ENCODE measurements around the gene COX4I1.
"Not testable (repeated sequence)": the region's sequence is repeated elsewhere in the genome, so short reads cannot be mapped to it uniquely, and the experiment has no call there.

Gene COX4I1

DNA sequence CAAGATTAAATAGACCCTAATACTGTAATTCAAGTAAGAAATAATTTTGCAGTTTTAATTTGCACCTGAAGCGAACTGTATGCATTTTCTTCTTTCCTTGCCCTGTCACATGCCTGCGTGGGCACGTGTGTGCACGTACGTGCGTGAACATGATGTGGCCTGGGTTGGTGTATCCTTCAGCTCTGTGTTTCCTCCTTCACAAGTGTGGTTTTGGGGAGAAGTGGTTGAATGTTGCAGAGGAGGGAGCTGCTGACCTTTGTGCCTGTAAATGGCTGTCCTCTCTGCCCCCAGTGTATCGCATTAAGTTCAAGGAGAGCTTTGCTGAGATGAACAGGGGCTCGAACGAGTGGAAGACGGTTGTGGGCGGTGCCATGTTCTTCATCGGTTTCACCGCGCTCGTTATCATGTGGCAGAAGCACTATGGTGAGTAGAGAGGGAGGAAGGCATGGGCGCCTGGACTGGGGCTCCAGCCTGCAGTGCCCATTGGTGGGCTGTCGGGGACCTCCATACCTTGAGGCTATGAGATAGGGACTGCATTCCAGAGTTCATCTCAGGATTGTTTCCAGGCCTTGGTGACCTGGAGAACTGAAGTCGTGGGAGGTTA lies 6.0 kb downstream of the COX4I1 start:
- no peak for DNase-seq

DNA sequence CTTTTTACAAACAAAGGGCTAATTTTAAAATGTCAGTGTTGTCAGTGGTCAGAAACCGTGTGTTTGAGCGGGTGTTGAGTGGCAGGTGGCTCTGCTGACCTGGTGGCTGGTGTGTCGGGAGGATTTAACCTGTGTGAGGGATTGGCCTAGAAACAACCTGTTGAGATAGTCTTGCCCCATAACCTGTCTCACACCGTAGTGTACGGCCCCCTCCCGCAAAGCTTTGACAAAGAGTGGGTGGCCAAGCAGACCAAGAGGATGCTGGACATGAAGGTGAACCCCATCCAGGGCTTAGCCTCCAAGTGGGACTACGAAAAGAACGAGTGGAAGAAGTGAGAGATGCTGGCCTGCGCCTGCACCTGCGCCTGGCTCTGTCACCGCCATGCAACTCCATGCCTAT lies 7.0 kb downstream of the COX4I1 start:
- no peak for DNase-seq

- not testable (repeated sequence) for DNase-seq
Measured at GRCh38 chr16:85807340-85807739, 7.8 kb downstream of the COX4I1 start.

DNA sequence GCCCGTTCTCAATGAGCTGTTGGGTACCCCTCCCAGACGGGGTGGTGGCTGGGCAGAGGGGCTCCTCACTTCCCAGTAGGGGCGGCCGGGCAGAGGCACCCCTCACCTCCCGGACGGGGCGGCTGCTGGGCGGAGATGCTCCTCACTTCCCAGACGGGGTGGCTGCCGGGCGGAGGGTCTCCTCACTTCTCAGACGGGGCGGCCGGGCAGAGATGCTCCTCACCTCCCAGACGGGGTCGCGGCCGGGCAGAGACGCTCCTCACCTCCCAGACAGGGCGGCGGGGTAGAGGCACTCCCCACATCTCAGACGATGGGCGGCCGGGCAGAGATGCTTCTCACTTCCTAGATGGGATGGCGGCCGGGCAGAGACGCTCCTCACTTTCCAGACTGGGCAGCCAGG lies 8.6 kb downstream of the COX4I1 start:
- DNase-seq: not testable (repeated sequence)

GRCh38 chr16:85808926-85809325 lies 9.4 kb downstream of the COX4I1 start:
- no peak for DNase-seq

- DNase-seq: no peak
Measured at GRCh38 chr16:85809645-85810044, 10.2 kb downstream of the COX4I1 start.

GRCh38 chr16:85810097-85810741 lies 10.7 kb downstream of the COX4I1 start:
- no peak for DNase-seq

DNA sequence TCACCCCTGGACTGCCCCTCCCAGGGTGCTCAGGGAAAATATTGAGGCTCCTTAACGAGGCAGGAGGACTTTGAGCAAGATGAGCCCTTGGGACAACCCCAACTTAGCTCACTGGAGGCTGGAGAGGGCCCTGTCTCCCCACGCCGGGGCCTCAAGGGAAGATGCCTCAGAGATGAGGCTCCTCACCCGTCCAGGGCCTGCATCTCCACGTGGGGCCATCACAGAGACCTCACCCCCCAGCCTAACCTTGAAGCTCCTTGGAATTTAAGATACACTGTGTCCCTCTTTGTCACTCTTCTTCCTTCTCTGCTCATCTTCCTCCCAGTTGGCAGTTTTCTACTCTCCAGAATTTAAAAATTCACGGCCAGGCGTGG lies 11.2 kb downstream of the COX4I1 start:
- DNase-seq: no peak

- no peak for DNase-seq
Measured at GRCh38 chr16:85812031-85812807, 12.7 kb downstream of the COX4I1 start.

DNA sequence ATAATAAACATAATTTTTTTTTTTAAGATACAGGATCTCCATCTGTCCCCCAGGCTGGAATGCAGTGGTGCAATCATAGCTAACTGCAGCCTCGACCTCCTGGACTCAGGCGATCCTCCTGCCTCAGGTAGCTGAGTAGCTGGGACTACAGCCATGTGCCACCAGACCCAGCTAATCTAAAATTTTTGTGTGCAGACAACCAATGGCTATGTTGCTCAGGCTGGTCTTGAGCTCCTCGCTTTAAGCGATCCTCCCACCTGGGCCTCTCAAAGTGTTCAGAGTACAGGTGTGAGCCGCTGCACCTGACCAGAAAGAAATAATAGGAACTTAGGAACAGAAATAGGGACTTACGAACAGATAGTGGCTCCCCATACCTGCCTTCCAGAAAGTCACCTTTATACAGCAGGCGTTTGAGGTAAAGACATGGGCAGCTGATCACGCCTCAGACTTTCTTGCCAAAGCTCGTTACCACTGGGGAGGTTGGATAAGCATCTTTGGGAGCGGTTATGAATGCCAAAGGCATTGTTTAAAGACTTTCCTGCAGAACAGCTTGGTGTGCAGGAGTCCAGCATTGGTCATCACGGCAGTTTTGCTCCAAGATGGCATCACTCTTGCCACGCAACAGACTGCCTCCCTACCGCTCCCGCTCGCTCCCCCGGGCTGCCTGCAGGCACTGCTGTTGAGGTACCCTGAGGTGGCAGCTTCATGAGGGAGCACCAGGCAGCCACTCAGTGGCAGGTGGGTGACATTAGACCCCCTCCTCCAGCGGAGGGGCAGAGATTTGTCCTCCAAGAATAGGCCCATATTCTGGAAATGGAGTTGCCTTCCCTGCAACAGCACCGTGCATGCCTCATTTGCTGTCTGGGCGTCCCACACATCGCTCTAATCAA lies 13.6 kb downstream of the COX4I1 start:
- DNase-seq: no peak

DNA sequence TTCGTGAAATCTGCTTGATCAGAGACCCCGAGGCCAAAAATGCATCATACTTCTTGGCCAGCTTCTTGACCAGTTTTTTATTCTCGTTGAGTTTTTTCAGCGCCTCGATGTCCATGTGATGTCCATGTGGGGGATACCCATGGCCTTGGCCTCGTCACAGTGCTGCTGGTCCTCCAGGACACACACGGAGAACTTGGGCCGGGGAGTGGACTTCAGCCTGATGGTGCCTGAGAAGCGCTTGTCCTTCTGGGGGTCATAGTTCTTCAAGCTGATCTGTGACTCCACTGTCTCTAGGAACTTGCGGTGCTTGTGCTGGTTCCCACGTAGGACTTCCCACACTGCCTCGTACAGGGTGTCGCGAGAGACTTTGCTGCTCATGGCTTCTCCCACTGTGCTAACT lies 16.7 kb downstream of the COX4I1 start:
- DNase-seq: no peak

GRCh38 chr16:85817195-85817594 lies 17.7 kb downstream of the COX4I1 start:
- DNase-seq: not testable (repeated sequence)

GRCh38 chr16:85819245-85819644 lies 19.8 kb downstream of the COX4I1 start:
- peak; percentile 91 to 94 for DNase-seq

DNA sequence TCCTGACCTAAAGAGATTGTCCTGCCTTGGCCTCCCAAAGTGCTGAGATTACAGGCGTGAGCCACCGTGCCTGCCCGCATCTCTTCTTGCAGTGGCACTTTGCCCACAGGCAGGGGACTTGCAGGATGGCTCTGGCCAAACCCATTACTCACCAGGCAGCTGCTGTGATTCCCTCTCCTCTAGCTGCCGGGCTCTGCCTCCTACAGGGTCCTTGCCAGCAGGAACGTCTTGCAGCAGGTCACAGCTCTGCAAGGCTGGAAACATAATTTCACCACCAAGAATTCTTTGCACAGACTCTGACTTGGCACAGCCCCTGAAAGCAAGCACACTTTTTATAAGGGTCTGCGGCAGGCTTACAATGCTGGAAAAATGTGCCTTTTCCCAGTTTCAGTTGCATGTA lies 20.3 kb downstream of the COX4I1 start:
- no peak for DNase-seq

DNA sequence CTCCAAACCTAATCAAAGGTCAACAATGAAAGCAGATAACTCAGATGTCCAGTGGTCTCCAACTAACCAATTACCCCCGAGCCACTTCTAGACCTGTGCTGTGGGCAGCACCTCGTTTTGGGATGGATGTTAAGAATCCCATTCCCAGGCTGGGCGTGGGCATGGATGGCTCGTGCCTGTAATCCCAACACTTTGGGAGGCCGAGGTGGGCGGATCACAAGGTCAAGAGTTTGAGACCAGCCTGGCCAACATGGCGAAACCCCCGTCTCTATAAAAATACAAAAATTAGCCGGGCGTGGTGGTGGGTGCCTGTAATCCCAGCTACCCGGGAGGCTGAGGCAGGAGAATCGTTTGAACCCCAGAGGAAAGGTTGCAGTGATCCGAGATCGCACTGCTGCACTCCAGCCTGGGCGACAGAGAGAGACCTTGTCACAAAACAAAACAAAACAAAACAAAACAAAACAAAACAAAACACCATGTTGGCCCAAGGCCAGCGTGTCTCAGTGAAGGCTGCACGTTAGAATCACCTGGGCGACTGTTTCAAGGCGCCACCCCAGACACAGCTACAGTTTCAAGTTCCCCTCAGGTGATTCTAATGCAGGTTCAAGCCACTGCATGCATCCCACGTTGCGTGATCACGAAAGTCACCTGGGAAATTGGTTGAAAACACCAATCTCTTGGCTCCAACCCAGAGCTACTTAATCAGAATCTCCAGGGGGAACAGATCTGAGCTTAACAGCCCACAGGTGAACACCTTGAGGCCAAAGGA lies 21.3 kb downstream of the COX4I1 start:
- no peak for DNase-seq

DNA sequence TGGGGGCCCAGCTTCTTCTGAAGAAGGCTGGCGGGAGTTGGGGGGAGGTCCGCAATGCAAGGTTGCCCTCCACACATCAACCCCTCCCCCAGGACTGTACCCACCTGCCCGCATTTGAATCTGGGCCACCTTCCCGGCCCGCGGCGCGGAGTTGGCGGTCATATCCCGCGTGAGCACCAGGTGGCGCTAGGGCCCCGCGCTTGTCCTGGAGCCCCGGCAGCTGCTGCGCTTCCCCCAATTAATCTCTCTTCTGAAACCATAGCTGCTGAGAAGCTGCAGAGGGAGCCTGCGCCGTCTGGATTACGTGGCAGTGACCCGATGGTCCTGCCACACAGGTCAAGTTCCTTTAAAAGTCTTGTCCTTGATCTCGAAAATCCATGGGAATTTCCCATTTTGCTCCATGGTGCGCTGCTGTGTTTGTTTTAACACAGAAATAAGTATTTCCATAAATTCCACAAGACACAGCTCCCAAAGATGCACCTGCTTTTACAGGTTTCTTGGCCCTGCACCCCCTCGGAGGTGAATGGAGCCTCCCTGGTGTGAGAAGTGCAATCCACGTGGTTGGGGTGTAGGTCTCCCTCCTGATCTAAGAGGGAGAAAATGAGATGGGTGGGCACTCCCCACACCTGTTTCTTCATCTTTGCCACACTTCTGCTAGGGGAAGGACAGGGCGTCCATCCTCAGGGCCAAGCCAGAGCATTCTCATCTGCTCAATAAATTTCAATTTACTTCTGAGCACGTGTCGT lies 22.1 kb downstream of the COX4I1 start:
- peak; percentile 86 to 87 for DNase-seq

GRCh38 chr16:85822145-85822544 lies 22.6 kb downstream of the COX4I1 start:
- DNase-seq: no peak

GRCh38 chr16:85823328-85823920 lies 23.9 kb downstream of the COX4I1 start:
- no peak for DNase-seq

DNA sequence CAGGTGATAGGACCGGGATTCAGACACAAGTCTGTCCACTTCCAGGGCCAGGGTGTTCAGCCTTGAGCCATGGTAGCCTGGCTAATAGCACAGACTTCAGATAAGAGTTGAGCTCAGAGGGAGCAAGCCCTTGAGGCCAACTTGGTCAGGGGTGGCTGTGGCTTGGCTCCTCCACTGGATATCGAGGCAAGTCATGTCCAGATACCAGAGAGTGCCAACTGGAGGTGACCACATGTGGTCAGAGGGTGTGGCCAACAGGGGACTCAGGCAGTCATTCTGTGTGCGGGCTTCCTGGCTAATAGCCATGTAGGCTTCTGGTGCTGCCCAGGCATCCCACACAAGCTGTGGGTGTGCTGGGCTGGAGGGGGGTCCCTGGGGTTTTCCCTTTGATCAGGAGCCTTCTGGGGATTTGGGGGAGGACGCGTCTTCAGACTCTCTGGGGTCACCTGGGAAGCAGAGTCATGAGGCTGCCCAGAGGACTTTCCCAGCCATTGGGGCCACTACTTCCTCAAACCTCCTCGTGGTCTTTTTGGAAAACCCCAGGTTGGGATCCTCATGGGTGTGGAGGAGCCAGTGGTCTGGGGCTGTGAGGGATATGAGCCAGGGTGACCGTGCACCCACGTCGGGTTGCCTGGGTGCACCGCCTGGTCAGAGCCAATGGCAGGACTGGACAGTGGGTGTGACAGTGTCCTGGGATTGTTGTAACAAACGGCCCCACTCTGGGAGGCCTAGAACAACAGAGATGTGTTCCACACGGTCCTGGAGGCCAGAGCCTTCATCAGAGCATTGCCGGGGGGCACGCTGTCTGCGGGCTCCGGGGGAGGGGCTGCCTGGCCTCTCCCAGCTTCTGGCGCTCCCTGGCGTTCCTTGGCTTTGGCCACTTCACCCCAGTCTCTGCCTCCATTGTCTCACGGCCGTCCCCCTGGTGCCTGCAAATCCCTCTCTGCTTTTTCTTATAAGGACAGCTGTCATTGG lies 25.0 kb downstream of the COX4I1 start:
- DNase-seq: no peak

DNA sequence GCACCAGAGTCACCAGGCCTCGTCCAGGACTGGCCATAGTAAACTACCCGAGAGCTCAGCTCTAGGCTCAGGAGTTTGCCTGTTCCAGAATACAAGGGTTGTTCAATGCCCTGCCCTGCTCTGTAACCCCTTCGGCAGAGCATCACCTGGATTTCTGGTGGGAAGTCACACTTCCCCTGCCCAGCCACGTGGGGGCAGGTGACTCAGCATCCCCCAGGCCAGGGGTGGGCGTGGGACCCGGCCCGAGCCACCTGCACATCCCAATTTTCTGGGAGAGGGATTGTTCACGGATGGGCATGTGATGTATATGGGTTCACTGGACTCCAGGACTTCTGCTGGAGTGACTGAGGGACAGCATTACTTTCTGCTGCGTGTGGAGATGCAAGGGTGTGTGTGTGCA lies 25.8 kb downstream of the COX4I1 start:
- no peak for DNase-seq
